HCT116 (cell line): Measurements from ENCODE around the gene PPP2R5C. TPM values are rescaled to one million over a fixed set of nuclear protein-coding genes. Genes with fewer than 3 reads are reported as not detected.

Source experiments
- ATAC-seq: fragments of 200-7000 bp; cut with Tn5 transposase; 2 replicates; pipeline ENCODE4 v1.9.1; 2020; ENCODE audit warnings: mild to moderate bottlenecking, moderate library complexity
- BruUV-seq: library from RNA; stranded (reverse); fragments of 400-500 nt; replicated peaks from 2 replicates; lab custom pipeline; 2021; lab: Mats Ljungman, UMichigan
- CTCF ChIA-PET: fragments of 300-600 bp; sonication (Branson Sonifier 250); formaldehyde crosslinking; loops from one replicate; lab custom pipeline; 2021; ENCODE audit warnings: antibody characterized with exemption; lab: Charles Lee
- POLR2A ChIA-PET: fragments of 300-600, 350-600 bp; sonication (Branson Sonifier 250); formaldehyde crosslinking; loops from one replicate; lab custom pipeline; 2021; ENCODE audit warnings: antibody characterized with exemption; lab: Charles Lee
- RAD21 ChIA-PET, 2 experiments: fragments of 300-600 bp; sonication (Branson Sonifier 250); formaldehyde crosslinking; loops; one replicate each; lab custom pipeline; 2023; ENCODE audit warnings: low total read pairs in 2 of 2; ENCODE audit not compliant: uncharacterized antibody in 2 of 2, unreplicated experiment in 2 of 2, low non-redundant PET in 1 of 2; lab: Charles Lee
- DNase-seq: peaks from one replicate; pipeline ENCODE4 v3.0.0-alpha.2; 2010; ENCODE audit warnings: low read depth, low spot score
- H2AFZ ChIP-seq: fragments of 200-600 bp; shearing (Covaris generic), sonication (generic); 2 replicates; pipeline ENCODE4 v1.6.1; 2017; ENCODE audit warnings: low read depth, mixed run types, mixed read lengths, antibody characterized with exemption, low read length; ENCODE audit not compliant: poor library complexity, severe bottlenecking
- H3K27ac ChIP-seq: 2 replicates; pipeline ENCODE4 v1.5.1; 2012; ENCODE audit warnings: low read depth, low read length
- H3K27me3 ChIP-seq: fragments of 200-600 bp; sonication (generic); 2 replicates; pipeline ENCODE4 v1.6.1; 2016; ENCODE audit warnings: mixed run types, low read length, mixed read lengths; ENCODE audit not compliant: insufficient read depth
- H3K36me3 ChIP-seq, 2 experiments: fragments of 200-500 bp in 1 of 2; fragments of 200-600 bp in 1 of 2; sonication (Bioruptor generic) in 1 of 2; sonication (generic) in 1 of 2; 2 replicates each; pipeline versions ENCODE4 v1.5.1 to v1.6.1; 2014 to 2016; ENCODE audit warnings: low read length in 2 of 2, inconsistent platforms in 1 of 2, mixed read lengths in 1 of 2, mixed run types in 1 of 2; ENCODE audit not compliant: insufficient read depth in 2 of 2, control insufficient read depth in 1 of 2
- H3K4me1 ChIP-seq, 2 experiments: fragments of 200-600 bp in 1 of 2; sonication (generic) in 1 of 2; 2 replicates each; pipeline versions ENCODE4 v1.5.1 to v1.6.1; 2012 to 2017; ENCODE audit warnings: low read length in 2 of 2, inconsistent platforms in 1 of 2, mild to moderate bottlenecking in 1 of 2, mixed read lengths in 1 of 2, mixed run types in 1 of 2, moderate library complexity in 1 of 2; ENCODE audit not compliant: insufficient read depth in 2 of 2, control insufficient read depth in 1 of 2
- H3K4me2 ChIP-seq: fragments of 200-600 bp; sonication (generic); 2 replicates; pipeline ENCODE4 v1.6.1; 2017; ENCODE audit warnings: mixed run types, low read length, mixed read lengths
- H3K4me3 ChIP-seq, 2 experiments: fragments of 200-600 bp in 1 of 2; sonication (generic) in 1 of 2; replicated peaks in 1 of 2; 2 replicates each; pipeline ENCODE4 v1.5.1; 2011 to 2016; ENCODE audit warnings: low read length in 2 of 2, control low read depth in 1 of 2, low read depth in 1 of 2, mild to moderate bottlenecking in 1 of 2, mixed read lengths in 1 of 2, mixed run types in 1 of 2
- H3K79me2 ChIP-seq: fragments of 200-600 bp; sonication (generic); 2 replicates; pipeline ENCODE4 v1.6.1; 2017; ENCODE audit warnings: mild to moderate bottlenecking, mixed run types, low read length, moderate library complexity, mixed read lengths; ENCODE audit not compliant: insufficient read depth
- H3K9ac ChIP-seq: fragments of 200-600 bp; sonication (generic); 2 replicates; pipeline ENCODE4 v1.6.1; 2016; ENCODE audit warnings: low read length, mixed read lengths
- H3K9me2 ChIP-seq: fragments of 200-600 bp; sonication (generic), shearing (Covaris generic); 2 replicates; pipeline ENCODE4 v1.6.1; 2017; ENCODE audit warnings: mixed run types, mild to moderate bottlenecking, moderate library complexity; ENCODE audit not compliant: insufficient read depth
- H3K9me3 ChIP-seq, 2 experiments: fragments of 200-500 bp in 1 of 2; fragments of 200-600 bp in 1 of 2; sonication (Bioruptor generic) in 1 of 2; sonication (generic) in 1 of 2; 2 replicates each; pipeline ENCODE4 v1.6.1; 2014 to 2017; ENCODE audit warnings: low read length in 2 of 2, mixed read lengths in 2 of 2, inconsistent platforms in 1 of 2, low read depth in 1 of 2, mild to moderate bottlenecking in 1 of 2, mixed run types in 1 of 2, moderate library complexity in 1 of 2; ENCODE audit not compliant: control insufficient read depth in 1 of 2, insufficient read depth in 1 of 2
- H4K20me1 ChIP-seq: fragments of 200-600 bp; sonication (generic), shearing (Covaris generic); 2 replicates; pipeline ENCODE4 v1.6.1; 2017; ENCODE audit warnings: mixed run types, mild to moderate bottlenecking, moderate library complexity; ENCODE audit not compliant: insufficient read depth
- ATF3 ChIP-seq: IDR thresholded peaks from 2 replicates; pipeline ENCODE4 v1.6.1; 2012
- EGR1 ChIP-seq: IDR thresholded peaks from 2 replicates; pipeline ENCODE4 v1.6.1; 2012; ENCODE audit warnings: low read depth
- EZH2 ChIP-seq: fragments of 200-600 bp; sonication (generic); IDR thresholded peaks from 2 replicates; pipeline ENCODE4 v1.6.1; 2017; ENCODE audit warnings: antibody characterized with exemption, mixed run types
- EZH2phosphoT487 ChIP-seq: fragments of 200-600 bp; IDR thresholded peaks from 2 replicates; pipeline ENCODE4 v1.6.1; 2018; ENCODE audit warnings: antibody characterized with exemption, borderline replicate concordance
- FOSL1 ChIP-seq: IDR thresholded peaks from 2 replicates; pipeline ENCODE4 v1.6.1; 2012; ENCODE audit warnings: low read depth
- JUND ChIP-seq: IDR thresholded peaks from 2 replicates; pipeline ENCODE4 v1.6.1; 2012
- MAX ChIP-seq: IDR thresholded peaks from 2 replicates; pipeline ENCODE4 v1.6.1; 2012
- POLR2A ChIP-seq: IDR thresholded peaks from 2 replicates; pipeline ENCODE4 v1.7.0; 2011; ENCODE audit warnings: borderline replicate concordance; ENCODE audit not compliant: insufficient read depth, insufficient read length; ENCODE audit errors: extremely low read depth
- POLR2AphosphoS5 ChIP-seq: IDR thresholded peaks from 2 replicates; pipeline ENCODE4 v1.6.1; 2011; ENCODE audit warnings: mild to moderate bottlenecking, low read depth, low read length, moderate library complexity
- RAD21 ChIP-seq: IDR thresholded peaks from 2 replicates; pipeline ENCODE4 v1.6.1; 2012; ENCODE audit warnings: low read depth, mild to moderate bottlenecking
- SIN3A ChIP-seq: IDR thresholded peaks from 2 replicates; pipeline ENCODE4 v1.6.1; 2012; ENCODE audit warnings: low read depth
- SP1 ChIP-seq: IDR thresholded peaks from 2 replicates; pipeline ENCODE4 v1.6.1; 2012; ENCODE audit warnings: low read depth
- SRF ChIP-seq: IDR thresholded peaks from 2 replicates; pipeline ENCODE4 v1.6.1; 2012; ENCODE audit warnings: low read depth
- TCF7L2 ChIP-seq: IDR thresholded peaks from 2 replicates; pipeline ENCODE4 v1.7.0; 2011; ENCODE audit warnings: borderline replicate concordance, inconsistent platforms; ENCODE audit not compliant: insufficient read depth, insufficient read length; ENCODE audit errors: extremely low read depth
- YY1 ChIP-seq: IDR thresholded peaks from 2 replicates; pipeline ENCODE4 v1.6.1; 2011; ENCODE audit warnings: low read length, low read depth, moderate library complexity, mild to moderate bottlenecking; ENCODE audit not compliant: insufficient replicate concordance; ENCODE audit errors: extremely low read depth
- ZFX ChIP-seq: fragments of 450-650 bp; IDR thresholded peaks from 2 replicates; pipeline ENCODE4 v1.6.1; 2017
- ZNF274 ChIP-seq: fragments of 200-500 bp; sonication (Bioruptor generic); IDR thresholded peaks from 2 replicates; pipeline ENCODE4 v1.6.1; 2014; ENCODE audit warnings: mild to moderate bottlenecking, low read depth, low read length, inconsistent platforms
- intact Hi-C: fragments of 100-400 bp; cut with micrococcal nuclease; formaldehyde crosslinking; loops from 2 replicates; pipeline ENCODE4 v1.10.0; 2022
- total RNA-seq: library from RNA; stranded (reverse); gene quantifications from one replicate; pipeline ENCODE4 v1.2.1, GENCODE V29; 2021; ENCODE audit not compliant: unreplicated experiment
- TF ChIP-seq, protein P1 (sequence below), 3 experiments: fragments of 200-600 bp in 1 of 3; sonication (generic) in 1 of 3; IDR thresholded peaks in 2 of 3; conservative IDR thresholded peaks in 1 of 3; 2 replicates each; pipeline ENCODE4 v1.5.1; 2012 to 2017; ENCODE audit warnings: low read depth in 2 of 3, low read length in 2 of 3, antibody characterized with exemption in 1 of 3, borderline replicate concordance in 1 of 3, control low read depth in 1 of 3, mild to moderate bottlenecking in 1 of 3, mixed read lengths in 1 of 3, mixed run types in 1 of 3, moderate library complexity in 1 of 3; ENCODE audit not compliant: insufficient read depth in 1 of 3

PPP2R5C gene
- total RNA-seq, 1 experiment from 2014 or later, result 117 TPM

DNA sequence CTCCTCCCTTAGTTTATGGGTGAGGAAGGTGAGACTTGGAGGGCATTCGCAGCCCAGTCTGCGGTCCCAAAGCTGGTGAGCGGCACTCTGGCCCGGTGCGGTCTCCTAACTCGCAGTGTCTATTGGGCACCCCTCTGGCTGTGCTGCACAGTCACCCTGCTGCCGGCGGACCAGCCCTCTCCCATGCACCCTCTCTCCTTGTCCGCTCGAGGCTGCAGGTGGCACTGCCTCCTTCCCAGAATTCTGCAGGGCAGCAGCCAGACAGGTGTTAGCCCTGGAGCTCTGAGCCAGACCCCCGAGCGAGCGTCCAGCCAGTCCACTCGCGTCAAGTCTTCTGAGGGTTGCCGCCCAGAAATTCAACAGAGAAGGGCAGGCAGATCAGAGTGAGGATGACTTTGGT, 146.1 kb downstream of the PPP2R5C start:
- Histone ChIP-seq H3K9me2 (no peaks in the 10 kb centered on the region), H3K4me3 (no peak overlapping the region), H3K4me1 (no peaks in the 10 kb centered on the region), H3K36me3 (peaks cover 9 to 13% of the 10 kb centered on the region in 2 experiments; a peak in 3 of 4 replicates), H3K9me3 (no peaks in the 10 kb centered on the region), H3K27me3 (no peaks in the 10 kb centered on the region), H3K9ac (no peak overlapping the region), H2AFZ (no peak overlapping the region), H4K20me1 (no peaks in the 10 kb centered on the region), H3K79me2 (no peaks in the 10 kb centered on the region), H3K4me2 (no peak overlapping the region), H3K27ac (no peak overlapping the region)
- no peak for DNase-seq
- TF ChIP-seq EZH2phosphoT487 (no peak), ATF3 (no peak), ZNF274 (no peak), YY1 (no peak), JUND (no peak), SRF (no peak), TCF7L2 (no peak), MAX (no peak), SP1 (no peak), EZH2 (no peak), SIN3A (no peak), EGR1 (no peak), POLR2A (no peak), FOSL1 (no peak), POLR2AphosphoS5 (no peak), ZFX (no peak), RAD21 (no peak)
- TF ChIP-seq, protein P1, sequence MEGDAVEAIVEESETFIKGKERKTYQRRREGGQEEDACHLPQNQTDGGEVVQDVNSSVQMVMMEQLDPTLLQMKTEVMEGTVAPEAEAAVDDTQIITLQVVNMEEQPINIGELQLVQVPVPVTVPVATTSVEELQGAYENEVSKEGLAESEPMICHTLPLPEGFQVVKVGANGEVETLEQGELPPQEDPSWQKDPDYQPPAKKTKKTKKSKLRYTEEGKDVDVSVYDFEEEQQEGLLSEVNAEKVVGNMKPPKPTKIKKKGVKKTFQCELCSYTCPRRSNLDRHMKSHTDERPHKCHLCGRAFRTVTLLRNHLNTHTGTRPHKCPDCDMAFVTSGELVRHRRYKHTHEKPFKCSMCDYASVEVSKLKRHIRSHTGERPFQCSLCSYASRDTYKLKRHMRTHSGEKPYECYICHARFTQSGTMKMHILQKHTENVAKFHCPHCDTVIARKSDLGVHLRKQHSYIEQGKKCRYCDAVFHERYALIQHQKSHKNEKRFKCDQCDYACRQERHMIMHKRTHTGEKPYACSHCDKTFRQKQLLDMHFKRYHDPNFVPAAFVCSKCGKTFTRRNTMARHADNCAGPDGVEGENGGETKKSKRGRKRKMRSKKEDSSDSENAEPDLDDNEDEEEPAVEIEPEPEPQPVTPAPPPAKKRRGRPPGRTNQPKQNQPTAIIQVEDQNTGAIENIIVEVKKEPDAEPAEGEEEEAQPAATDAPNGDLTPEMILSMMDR (IDR thresholded peaks at IDR 0.05 in 2 of 3, conservative IDR thresholded peaks at IDR 0.05 in 1 of 3; ENCODE audit: borderline replicate concordance in 1 of 3, insufficient read depth in 1 of 3, low read depth in 2 of 3, low read length in 2 of 3), result no peak
- ChIA-PET CTCF (no interaction called here), RAD21 (no interaction called here), POLR2A (no interaction called here)
- no peak for ATAC-seq
- no TSS peak for BruUV-seq
- intact Hi-C loops, result no loop called here
